GM18519 (cell line): ENCODE measurements around the gene RARG.

Experiments
- ATAC-seq: cut with Tn5 transposase; IDR thresholded peaks from one replicate; pipeline ENCODE4 v1.9.1; 2021; ENCODE audit warnings: mild to moderate bottlenecking, moderate library complexity; ENCODE audit not compliant: unreplicated experiment, low FRiP score

Gene RARG

GRCh38 chr12:53231921-53232645 lies at the start of gene RARG:
TSS of gene RARG (minus strand) at chr12:53232209. CDS start at chr12:53227545, 4,664 bp downstream.
- ATAC-seq = no peak

- ATAC-seq = no peak
Measured at GRCh38 chr12:53279888-53280498, 48.0 kb upstream of the RARG start.

DNA sequence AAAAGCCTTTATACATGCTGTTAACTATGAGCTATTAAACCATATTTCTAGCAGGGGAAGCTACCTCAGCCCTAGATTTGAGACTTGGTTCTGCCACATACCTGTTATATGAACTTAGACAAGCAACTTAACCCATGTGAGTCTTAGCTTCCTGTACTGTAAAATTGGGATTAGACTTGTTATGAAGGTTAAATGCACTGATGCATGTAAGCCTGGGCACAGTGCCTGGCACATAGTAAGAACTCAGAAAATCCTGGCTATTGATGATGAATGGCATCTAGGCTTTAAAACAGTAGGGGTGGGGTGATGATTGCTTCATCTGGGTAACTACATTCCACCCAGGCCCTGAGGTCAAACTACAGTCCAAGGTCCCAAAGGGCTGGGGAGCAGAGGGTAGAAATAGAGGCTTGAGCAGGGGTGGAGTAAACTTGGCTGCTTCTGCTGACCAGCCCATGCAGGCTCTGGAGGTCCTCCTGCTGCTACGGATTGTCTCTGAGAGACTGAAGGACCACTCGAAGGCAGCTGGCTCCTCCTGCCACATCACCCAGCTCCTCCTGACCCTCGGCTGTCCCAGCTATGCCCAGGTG lies 47.4 kb upstream of the RARG start:
- no peak for ATAC-seq

DNA sequence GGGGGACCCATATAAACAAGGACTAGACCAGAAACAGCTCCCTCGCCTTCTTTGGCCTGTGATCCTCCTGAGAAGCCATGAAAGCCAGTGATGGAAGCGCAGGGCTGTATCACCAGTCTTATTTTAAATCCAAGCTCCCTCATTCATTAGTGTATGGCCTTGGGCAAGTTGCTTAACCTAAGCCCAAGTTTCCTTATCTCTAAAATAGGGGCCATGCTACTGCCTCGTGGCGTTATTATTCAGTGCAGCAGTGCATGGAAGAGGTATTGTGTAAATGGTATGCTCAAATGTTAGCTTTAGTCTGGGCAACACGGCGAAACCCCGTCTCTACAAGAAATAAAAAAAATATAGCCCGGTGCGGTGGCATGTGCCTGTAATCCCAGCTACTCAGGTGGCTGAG lies 46.0 kb upstream of the RARG start:
- ATAC-seq = no peak

- ATAC-seq = no peak
Measured at GRCh38 chr12:53276511-53276910, 44.5 kb upstream of the RARG start.

- ATAC-seq = no peak
Measured at GRCh38 chr12:53274445-53274844, 42.4 kb upstream of the RARG start.

DNA sequence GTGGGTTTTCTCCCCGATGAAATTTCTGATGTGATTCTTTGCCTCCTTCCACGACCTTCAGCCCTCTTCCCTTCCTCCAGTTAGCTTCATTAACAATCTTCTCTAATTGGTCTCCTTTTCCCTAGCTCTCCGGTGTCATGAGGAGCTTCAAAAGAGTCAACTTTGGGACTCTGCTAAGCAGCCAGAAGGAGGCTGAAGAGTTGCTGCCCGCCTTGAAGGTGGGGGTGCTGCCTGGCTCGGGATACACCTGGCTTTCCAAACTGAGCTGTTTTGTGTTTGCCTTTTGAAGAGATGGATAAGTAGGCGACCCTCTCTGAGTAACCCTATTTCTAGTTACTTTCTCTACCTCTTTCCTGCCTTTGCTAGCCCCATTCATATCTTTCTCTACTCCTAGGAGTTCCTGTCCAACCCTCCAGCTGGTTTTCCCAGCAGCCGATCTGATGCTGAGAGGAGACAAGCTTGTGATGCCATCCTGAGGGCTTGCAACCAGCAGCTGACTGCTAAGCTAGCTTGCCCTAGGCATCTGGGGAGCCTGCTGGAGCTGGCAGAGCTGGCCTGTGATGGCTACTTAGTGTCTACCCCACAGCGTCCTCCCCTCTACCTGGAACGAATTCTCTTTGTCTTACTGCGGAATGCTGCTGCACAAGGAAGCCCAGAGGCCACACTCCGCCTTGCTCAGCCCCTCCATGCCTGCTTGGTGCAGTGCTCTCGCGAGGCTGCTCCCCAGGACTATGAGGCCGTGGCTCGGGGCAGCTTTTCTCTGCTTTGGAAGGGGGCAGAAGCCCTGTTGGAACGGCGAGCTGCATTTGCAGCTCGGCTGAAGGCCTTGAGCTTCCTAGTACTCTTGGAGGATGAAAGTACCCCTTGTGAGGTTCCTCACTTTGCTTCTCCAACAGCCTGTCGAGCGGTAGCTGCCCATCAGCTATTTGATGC lies 36.9 kb upstream of the RARG start:
- ATAC-seq = no peak

DNA sequence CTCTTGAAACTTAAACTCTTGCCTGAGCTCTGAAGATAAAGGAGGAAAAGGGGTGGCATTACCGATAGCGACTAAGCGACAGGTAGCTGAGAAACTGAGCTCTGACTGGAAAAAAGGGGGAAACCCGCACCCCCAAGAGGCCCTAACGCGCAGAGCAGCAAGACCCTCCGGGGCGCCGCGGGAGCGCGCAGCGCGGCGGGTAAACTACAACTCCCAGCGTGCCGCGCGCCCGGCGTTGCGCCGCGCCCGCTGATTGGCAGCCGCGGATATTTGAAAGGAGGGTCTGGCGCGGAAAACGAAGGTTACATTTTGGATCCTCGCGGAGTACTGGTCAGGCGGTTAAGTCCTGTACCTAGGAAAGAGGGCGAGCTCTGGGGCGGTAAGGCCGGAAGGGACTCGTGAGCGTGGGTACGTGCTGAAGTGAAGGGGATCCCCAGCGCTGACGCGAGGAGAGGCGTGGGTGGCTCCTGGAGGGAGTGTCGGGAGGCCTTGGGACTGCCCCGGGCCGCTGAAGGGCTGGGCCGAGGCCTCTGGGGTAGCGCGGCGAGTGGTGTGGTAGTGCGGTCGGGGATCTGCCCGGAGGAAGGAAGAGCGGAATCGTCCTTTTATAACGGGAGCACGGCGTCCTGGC lies 36.1 kb upstream of the RARG start, which contains the start of gene ESPL1:
TSS of gene ESPL1 (plus strand) at position 301 of the 631 bp plus-strand sequence. CDS start 468 bp downstream, outside the sequence.
- ATAC-seq = peak; percentile 83

- ATAC-seq = no peak
Measured at GRCh38 chr12:53267306-53267998, 35.4 kb upstream of the RARG start.

DNA sequence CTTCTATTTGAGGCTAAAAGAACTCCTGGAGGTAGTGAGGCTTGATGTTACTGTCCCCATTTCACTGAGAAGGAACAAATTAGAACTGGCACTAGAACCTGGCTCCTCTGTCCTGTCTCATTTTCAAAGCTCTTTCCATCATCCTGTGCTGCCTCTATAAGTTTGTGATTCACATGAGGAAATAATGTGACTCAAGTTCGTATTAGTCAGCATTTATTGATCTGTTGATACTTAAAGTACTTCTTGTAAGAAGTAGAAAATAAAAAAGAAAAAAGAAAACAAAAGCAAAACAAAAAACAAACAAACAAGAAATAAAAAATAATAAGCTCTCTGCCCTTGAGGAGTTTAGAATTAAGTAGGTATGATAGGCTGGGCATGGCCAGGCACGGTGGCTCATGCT lies 33.8 kb upstream of the RARG start:
- ATAC-seq = no peak

DNA sequence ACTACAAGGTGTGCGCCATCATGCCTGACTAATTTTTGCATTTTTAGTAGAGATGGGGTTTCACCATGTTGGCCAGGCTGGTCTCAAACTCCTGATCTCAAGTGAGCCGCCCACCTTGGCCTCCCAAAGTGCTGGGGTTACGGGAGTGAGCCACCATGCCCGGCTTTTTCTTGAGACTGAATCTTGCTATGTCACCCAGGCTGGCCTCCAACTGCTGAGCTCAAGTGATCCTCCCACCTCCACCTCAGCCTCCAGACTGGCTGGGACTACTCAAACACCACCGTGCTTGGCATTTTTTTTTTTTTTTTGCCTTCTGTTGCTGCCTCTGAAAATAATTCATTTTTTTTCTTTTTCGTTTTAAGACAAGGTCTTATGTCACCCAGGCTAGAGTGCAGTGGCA lies 27.9 kb upstream of the RARG start:
- ATAC-seq = no peak

DNA sequence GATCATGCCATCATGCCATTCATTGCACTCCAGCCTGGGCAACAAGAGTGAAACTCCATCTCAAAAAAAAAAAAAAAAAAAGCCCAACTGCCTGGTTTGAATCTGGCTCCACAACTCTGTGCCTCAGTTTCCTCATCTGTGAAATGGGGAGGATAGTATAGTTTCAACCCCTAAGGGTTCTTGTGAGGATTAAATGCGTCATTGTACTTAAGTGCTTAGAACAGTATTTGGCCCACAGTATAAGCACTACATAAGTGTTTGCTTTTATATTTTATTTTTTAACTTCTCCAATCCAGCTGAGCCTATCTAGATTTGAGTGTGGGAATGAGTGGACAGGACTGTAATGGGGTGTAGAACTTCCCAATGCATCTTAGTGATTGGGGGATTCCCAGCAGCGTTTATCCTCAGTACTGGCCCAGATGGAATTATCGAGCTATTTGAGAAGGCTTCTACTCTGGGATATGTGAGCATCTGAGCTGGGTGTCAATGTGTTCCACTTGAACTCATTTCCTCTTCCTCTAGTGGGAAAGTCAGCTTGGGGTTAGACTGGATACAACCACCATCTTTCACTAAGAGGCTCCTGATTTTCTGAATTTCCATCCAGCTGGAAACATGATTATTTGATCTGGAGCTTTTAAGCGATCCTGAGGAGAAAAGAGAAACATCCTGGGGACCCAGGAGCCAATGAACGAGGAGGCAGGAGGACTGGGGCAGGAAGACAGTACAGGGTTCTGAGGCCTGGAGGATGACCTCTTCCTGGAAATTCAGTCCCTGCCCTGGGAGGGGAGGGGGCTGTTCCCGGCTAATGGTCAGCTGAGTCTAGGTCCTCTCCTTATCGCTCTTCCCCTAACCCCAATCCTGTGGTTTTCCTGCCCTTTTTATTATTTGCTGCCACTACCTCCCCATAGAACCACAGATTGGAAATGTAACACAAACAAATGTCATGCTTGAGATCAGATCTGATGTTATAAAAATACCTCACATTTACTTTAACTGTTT lies 26.8 kb upstream of the RARG start:
- ATAC-seq = no peak

- no peak for ATAC-seq
Measured at GRCh38 chr12:53255996-53256395, 24.0 kb upstream of the RARG start.

GRCh38 chr12:53254816-53255545 lies 23.0 kb upstream of the RARG start:
- no peak for ATAC-seq

- no peak for ATAC-seq
Measured at GRCh38 chr12:53253298-53253697, 21.3 kb upstream of the RARG start.

- ATAC-seq = no peak
Measured at GRCh38 chr12:53252349-53252916, 20.4 kb upstream of the RARG start.
